GM21381 (cell line): ENCODE measurements around the gene TMEM39B.
"Not testable (repeated sequence)": the region's sequence is repeated elsewhere in the genome, so short reads cannot be mapped to it uniquely, and the experiment has no call there.

Source experiments
- ATAC-seq: cut with Tn5 transposase; IDR thresholded peaks from one replicate; pipeline ENCODE4 v1.9.1; 2021; ENCODE audit warnings: mild to moderate bottlenecking, moderate library complexity; ENCODE audit not compliant: unreplicated experiment

TMEM39B gene

DNA sequence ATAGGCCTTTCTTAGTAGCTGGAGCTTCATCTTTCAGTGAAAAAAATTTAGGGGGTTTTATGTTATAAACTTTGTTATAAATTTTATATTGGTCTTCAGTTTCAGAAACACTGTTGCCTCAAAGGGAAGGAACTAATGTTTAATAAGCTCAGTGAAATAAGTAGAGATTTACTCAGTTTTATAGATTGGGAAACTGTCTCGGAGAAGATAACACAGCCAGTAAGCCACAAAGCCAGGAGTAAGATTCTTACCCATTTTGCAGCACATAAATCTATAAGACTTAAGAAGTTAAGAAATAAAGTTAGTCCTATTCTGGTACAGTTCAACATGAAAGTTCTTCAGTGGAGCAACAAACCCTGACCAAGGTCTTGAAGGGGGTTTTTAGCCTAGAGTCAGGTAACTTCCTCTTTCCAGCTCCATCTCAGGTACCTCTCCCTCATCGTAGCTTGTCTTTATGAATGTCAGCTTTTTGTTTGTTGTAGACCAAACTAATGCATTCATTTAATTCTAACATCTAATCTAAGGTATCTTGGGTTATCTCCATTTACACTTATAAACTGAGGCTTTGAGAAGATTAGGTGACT lies 38.4 kb downstream of the TMEM39B start:
- no peak for ATAC-seq

DNA sequence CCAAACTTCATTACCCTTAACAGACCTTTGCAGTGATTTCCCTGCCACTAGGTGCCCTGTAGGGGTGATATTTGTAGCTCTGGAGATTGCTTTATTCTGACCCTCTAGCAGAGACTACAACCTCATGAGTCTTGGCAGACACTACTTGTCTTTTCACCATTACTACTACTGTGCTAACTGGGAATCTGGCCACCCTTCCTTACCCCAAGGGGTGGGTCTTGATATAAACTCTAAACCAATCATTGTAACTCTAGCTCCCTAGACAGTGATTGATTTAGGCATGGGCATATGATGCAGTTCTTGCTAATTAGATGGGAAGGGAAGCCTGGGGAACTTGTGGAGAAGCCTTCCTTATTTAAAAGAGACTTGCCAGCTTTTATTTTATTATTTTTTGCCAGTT lies 39.0 kb downstream of the TMEM39B start:
- ATAC-seq = no peak

DNA sequence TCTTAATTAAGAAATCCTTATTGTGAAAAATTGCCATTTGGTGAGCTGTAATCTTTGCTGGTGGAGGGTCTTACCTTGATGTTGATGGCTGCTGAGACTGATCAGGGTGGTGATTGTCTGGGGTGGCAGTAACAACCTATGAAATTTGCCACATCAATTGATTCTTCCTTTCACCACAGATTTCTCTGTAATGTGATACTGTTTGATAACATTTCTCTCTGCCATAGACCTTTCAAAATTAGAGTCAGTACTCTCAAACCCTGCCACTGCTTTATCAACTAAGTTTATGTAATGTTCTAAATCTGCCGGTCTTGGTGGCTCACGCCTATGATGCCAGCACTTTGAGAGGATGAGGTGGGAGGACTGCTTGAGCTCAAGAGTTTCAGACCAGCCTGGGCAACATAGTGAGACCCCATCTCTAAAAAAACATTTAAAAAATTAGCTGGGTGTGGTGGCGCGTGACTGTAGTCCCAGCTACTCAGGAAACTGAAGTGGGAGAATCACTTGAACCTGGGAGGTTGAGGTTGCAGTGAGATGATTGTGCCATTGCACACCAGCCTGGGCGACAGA lies 40.2 kb downstream of the TMEM39B start:
- no peak for ATAC-seq

DNA sequence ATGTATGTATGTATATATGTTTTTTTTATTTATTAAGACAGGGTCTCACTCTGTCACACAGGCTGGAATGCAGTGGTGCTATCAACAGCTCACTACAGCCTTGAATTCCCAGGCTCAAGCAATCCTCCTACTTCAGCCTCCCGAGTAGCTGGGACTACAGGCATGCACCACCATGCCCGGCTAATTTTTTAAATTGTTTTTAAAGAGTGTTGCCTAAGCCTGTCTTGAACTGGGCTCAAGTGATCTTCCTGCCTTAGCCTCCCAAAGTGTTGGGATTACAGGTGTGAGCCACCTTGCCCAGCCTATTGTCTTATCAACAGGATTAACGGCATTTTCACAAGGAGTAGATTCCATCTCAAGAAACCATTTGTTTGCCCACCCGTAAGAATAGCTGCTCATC lies 40.7 kb downstream of the TMEM39B start:
- not testable (repeated sequence) for ATAC-seq

DNA sequence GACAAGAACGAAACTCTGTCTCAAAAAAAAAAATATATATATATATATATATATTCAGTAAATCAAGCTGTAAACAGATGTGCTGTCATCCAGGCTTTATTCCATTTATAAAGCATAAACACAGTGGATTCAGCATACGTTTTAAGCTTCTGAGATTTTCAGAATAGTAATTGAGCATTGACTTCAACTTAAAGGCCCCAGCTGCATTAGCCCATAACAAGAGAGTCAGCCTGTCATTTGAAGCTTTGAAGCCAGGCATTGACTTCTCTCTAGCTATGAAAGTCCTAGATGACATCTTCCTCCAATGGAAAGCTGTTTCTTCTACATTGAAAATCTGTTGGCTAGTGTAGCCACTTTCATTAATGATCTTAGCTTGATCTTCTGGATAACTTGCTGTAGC lies 41.7 kb downstream of the TMEM39B start:
- ATAC-seq = no peak

DNA sequence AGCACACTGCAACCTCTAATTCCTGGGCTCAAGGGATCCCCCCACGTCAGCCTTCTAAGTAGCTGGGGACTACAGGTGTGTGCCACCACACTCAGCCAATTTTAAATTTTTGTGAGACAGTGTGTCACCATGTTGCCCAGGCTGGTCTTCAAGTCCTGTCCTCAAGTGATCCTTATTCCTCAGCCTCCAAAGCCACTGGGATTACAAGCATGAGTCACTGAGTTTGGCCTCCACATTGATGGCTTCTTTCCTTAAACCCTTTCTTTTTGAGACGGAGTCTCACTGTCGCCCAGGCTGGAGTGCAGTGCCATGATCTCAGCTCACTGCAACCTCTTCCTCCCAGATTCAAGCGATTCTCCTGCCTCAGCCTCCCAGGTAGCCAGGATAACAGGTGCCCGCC lies 42.8 kb downstream of the TMEM39B start:
- no peak for ATAC-seq

DNA sequence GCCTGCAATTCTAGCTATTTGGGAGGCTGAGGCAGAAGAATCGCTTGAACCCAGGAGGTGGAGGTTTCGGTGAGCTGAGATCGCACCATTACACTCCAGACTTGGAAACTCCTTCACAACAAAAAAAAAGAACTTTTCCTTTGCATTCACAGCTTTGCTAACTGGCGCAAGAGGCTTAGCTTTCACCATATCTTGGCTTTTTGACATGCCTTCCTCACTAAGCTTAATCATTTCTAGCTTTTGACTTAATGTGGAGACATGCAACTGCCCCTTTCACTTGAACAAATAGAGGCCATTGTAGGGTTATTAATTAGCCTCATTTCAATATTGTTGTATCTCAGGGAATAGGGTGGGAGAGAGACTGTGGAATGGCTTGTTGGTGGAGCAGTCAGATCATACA lies 43.8 kb downstream of the TMEM39B start:
- no peak for ATAC-seq

DNA sequence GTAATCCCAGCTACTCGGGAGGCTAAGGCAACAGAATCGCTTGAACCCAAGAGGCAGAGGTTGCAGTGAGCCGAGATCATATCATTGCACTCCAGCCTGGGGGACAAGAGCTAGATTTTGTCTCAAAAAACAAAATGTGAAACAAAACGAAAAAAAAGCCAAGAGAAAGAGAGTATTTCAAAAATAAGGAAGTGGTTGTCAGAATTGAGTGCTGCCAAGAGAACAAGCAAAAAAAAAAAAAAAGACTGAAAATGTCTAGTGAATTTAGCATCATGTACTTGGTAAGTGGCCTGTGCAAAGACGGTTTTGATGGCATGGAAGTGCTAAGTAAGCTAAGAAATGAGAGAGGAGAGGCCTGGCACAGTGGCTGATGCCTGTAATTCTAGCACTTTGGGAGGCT lies 49.4 kb downstream of the TMEM39B start:
- no peak for ATAC-seq

DNA sequence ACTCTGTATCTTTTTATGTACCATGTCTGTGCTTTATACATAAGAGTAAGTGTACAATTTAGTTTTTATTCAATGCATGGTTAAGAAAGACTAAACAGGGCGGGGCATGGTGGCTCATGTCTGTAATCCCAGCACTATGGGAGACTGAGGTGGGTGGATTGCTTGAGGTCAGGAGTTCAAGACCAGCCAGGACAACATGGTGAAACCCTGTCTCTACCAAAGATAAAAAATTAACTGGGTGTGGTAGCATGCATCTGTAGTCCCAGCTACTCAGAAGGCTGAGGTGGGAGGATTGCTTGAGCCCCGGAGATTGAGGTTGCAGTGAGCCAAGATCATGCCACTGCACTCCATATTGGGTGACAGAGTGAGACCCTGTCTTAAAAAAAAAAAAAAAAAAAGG lies 50.6 kb downstream of the TMEM39B start:
- ATAC-seq = not testable (repeated sequence)

DNA sequence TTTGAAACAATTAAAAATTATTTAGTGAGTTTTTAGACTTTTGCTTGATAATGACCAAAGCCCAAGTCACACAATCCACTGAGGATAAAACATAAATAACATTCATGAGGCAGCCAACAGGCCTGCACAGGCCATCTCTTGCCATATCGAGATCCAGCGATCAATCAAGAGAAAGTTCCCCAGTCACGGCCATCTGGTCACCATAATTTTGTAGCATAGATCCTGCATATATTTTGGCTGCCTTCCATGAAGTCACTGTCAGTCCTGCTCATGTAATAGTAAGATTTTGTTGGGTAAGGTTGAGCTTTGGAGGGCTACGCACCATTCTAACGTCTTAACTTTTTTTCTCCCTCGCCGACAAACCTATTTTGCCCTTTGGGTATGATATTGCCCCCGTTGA lies 52.6 kb downstream of the TMEM39B start:
- no peak for ATAC-seq

DNA sequence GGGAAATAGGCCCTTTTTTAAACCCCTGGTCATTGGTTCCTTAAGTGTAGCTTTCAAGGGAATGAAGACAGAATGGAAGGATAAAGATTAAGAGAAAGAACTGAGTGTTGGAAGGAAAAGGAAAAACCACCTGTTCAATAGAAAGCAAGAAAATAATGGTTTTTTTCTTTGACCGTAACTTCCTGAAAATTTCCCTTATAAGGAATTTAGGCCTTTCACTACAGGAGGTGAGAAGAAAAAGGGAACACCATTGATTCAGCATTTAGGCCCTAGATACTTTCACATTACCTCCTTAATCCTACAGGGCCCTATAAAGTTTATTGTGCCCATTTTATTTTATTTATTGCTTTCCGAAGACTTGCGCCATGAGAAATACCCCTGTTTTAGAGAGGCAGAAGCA lies 54.0 kb downstream of the TMEM39B start:
- ATAC-seq = no peak

DNA sequence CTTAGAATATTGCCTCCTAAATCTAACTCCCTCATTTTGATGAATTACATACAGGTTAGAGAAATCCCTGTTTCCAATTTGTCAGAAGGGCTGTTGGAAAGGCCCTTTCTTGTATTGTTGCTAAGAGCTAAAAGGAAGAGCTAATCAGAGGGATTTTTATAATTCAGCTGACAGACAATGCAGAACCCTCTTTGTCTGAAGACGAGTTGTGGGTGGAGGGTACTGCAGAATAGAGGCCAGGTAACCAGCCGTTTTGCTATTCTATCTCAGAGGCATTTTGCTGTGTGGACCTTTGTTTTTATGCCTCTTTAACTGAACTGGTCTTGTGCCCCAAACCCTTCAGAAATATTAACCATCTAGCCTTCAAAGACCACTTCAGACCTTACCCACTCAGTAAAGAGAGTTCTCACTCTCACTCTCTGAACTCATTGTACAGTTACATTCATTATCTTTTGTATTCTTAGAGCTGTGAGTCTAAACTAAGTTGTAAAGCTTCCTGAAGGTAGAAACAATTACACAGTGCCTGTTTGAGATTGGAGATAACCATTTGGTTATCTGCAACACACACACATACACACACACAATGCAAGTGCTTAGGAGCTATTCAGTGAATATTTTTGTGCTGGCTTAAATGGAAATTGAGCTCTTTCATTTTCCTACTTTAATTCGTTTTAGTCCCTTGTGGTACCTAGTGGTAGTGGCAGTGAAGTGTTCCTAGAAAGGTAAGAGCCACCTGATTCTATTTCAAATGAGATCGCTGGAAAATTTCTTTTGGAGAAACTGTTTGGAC lies 54.9 kb downstream of the TMEM39B start:
- ATAC-seq = no peak

DNA sequence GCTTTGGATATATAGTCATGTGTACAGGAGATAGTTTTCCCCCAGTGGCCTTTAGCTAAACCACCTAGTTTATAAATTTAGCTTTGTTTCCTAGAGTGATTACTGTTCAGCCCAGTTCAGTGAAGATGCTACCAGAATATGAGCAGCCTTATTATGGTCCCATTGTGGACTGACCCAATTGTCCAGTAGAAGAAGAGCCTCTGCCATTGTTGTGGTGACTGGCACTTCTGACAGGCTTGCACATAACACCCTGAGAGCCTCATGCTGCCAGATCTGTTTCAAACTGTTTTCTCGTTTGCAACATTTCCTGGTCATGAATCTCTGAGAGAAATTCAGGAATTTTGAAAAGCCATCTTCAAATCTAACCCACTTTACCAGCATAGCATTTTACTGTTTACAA lies 55.7 kb downstream of the TMEM39B start:
- ATAC-seq = no peak

DNA sequence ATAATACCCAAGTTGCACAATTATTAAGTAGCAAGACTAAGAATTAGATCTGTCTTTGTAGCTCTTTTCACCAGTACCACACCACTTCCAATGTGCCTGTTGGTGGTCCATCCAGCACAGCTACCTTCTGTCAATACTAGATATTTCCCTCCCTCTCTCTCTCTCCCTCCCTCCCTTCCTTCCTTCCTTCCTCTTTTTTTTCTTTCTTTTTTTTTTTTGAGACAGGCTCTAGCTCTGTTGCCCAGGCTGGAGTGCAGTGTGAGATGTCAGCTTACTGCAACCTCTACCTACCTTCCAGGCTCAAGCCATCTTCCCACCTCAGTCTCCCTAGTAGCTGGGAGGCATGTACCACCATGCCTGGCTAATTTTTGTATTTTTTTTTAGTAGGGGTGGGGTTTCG lies 56.2 kb downstream of the TMEM39B start:
- no peak for ATAC-seq

DNA sequence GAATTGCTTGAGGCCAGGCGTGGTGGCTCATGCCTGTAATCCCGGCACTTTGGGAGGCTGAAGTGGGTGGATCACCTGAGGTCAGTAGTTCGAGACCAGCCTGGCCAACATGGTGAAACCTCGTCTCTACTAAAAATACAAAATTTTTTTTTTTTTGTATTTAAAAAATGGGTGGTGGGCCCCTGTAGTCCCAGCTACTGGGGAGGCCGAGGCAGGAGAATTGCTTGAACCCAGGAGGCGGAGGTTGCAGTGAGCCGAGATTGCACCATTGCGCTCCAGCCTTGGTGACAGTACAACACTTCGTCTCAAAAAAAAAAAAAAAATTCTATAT lies 61.2 kb downstream of the TMEM39B start:
- not testable (repeated sequence) for ATAC-seq

DNA sequence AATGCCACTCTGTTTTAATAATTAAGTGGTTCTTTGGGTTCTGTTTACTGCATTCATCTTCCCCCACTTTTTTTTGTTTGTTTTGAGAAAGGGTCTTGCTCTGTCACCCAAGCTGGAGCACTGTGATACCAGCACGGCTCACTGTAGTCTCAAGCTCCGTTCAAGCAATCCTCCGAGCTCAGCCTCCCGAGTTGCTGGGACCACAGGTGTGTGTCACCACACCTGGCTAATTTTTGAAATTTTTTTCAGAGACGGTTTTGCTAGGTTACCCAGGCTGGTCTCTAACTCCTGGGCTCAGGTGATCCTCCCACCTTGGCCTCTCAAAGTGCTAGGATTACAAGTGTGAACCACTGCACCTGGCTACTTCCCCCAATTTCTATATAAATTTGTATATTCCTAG lies 64.4 kb downstream of the TMEM39B start:
- no peak for ATAC-seq

DNA sequence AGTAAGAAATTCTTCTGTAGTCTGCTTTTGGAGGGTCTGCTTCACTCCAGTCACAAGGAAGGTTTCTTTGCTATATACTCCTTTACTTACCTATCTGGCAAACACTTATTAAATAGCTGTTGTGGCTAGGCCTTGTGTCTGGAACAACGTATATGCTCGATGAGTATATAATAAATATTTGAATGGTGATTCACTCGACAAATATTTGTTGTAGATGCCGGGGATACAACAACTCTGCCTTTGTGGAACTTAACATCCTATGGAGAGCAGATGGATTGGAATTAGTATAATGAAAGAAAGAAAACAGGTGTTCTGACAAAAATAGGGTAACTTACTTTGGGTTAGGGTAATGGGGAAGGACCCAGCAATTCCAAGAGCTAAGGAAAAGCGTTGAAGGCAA lies 66.2 kb downstream of the TMEM39B start:
- no peak for ATAC-seq

DNA sequence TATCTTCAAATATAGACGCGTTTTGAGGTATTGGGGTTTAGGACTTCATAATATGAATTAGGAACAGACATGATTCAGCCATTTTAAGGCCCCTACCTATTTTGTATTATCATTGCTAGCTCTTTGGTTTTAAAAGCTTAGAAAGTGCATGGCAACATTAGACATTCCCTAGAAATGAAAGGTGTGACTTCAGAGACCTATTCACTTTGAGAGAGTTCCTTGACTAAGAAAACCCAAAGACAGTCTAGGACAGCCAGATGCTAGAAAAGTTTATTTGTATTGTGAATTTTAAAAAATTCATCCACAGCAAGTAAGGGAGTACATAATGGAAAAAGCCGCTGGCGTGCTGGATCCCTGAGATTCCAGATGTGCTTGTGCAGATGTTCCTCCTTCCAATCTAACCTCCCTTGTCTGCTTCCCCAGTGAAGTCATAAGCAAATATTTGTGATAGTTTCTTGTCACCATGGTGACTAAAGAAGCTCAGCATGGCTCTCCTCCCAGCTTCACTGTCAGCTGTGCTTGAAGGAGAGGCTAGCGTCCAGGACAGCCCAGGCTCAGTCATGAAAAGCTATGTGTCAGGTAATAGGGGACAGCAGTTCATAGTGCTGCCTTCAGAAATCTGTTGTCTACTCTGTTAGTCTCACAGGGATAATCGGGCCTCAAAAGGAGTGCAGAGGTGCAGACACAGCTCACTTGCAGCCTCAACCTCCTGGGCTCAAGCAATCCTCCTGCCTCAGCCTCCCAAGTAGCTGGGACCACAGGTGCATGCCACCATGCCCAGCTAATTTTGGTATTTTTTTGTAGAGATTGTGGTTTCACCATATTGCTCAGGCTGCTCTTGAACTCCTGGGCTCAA lies 69.9 kb downstream of the TMEM39B start:
- no peak for ATAC-seq

DNA sequence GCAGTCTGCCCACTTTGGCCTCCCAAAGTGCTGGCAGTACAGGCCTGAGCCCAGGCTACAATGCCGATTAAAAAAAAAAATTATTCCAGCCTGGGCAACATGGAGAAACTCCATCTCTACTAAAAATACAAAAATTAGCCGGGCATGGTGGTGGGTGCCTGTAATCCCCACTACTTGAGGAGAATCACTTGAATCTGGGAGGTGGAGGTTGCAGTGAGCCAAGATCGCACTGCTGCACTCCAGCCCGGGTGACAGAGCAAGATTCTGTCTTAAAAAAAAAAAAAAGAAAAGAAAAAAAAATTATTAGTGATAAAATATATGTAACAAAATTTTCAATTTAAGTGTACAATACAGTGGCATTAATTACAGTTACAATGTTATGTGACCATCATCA lies 70.6 kb downstream of the TMEM39B start:
- ATAC-seq = not testable (repeated sequence)

DNA sequence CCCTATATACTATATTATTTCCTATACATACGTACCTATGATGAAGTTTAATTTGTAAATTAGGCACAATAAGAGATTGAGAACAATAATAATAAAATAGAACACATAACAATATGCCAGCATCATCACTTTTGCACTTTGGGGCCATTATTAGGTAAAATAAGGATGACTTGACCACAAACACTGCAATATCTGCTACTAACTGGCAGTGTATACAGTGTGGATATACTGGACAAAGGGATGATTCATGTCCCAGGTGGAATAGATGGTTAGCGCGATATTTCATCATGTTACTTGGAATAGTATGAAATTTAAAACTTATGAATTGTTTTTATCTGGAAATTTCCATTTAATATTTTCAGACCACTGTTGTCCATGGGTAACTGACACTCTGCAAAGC lies 71.3 kb downstream of the TMEM39B start:
- no peak for ATAC-seq

DNA sequence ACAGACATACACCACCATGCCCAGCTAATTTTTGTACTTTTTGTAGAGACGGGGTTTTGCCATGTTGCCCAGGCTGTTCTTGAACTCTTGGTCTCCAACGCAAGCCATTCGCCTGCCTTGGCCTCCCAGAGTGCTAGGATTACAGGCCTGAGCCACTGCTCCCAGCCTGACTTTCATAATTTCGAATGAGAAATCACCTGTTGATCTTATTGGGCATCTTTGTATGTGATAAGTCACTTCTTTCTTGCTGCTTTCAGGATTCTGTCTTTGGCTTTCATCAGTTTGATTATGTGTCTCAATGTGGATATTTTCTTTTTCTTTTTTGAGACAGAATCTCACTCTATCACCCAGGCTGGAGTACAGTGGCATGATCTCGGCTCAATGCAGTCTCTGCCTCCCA lies 75.1 kb downstream of the TMEM39B start:
- ATAC-seq = not testable (repeated sequence)

DNA sequence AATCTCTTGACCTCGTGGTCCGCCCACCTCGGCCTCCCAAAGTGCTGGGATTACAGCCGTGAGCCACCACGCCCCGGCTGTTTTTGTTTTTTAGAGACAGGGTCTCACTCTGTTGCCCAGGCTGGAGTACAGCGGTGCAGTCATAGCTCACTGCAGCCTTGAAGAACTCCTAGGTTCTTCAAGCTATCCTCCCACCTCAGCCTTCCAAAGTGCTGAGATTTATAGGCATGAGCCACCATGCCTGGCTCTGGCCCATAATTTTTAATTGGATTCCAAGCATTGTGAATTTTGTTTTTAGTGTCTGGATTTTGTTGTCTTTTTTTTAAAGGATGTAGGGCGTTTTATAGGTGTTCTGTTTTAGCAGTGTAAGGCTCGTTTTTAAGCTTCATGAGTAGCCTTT lies 78.1 kb downstream of the TMEM39B start:
- no peak for ATAC-seq
